ENCODE measurements around the gene FLYWCH2. TPM values are rescaled to one million over a fixed set of nuclear protein-coding genes. Genes with fewer than 3 reads are reported as not detected.
"Not testable (repeated sequence)": the region's sequence is repeated elsewhere in the genome, so short reads cannot be mapped to it uniquely, and the experiment has no call there.

The FLYWCH2 gene
- total and polyA plus RNA-seq, 9 of the 15 experiments (the other 6 are each of a cell fraction or from before 2014, with no cell fraction given): 0.70 to 55.5 (median 7.6) TPM

- TF ChIP-seq, protein P1, sequence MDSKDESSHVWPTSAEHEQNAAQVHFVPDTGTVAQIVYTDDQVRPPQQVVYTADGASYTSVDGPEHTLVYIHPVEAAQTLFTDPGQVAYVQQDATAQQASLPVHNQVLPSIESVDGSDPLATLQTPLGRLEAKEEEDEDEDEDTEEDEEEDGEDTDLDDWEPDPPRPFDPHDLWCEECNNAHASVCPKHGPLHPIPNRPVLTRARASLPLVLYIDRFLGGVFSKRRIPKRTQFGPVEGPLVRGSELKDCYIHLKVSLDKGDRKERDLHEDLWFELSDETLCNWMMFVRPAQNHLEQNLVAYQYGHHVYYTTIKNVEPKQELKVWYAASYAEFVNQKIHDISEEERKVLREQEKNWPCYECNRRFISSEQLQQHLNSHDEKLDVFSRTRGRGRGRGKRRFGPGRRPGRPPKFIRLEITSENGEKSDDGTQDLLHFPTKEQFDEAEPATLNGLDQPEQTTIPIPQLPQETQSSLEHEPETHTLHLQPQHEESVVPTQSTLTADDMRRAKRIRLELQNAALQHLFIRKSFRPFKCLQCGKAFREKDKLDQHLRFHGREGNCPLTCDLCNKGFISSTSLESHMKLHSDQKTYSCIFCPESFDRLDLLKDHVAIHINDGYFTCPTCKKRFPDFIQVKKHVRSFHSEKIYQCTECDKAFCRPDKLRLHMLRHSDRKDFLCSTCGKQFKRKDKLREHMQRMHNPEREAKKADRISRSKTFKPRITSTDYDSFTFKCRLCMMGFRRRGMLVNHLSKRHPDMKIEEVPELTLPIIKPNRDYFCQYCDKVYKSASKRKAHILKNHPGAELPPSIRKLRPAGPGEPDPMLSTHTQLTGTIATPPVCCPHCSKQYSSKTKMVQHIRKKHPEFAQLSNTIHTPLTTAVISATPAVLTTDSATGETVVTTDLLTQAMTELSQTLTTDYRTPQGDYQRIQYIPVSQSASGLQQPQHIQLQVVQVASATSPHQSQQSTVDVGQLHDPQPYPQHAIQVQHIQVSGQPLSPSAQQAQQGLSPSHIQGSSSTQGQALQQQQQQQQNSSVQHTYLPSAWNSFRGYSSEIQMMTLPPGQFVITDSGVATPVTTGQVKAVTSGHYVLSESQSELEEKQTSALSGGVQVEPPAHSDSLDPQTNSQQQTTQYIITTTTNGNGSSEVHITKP (IDR thresholded peaks at IDR 0.05; ENCODE audit: partially characterized antibody): peak; percentile 20
- TF ChIP-seq AFF1 (IDR thresholded peaks at IDR 0.05; ENCODE audit: low read depth in 1 of 2, partially characterized antibody in 2 of 2): peak in 1 of 2 experiments; percentile 49
- TF ChIP-seq ARID1B (IDR thresholded peaks at IDR 0.05): 0 out of 2 replicates have a peak, but pooled peaks have one; percentile 11
- peak; percentile 28; the same call in 1 of the 2 replicates for TF ChIP-seq MTA3 (IDR thresholded peaks at IDR 0.05; ENCODE audit: borderline replicate concordance)
- TF ChIP-seq, protein P2, sequence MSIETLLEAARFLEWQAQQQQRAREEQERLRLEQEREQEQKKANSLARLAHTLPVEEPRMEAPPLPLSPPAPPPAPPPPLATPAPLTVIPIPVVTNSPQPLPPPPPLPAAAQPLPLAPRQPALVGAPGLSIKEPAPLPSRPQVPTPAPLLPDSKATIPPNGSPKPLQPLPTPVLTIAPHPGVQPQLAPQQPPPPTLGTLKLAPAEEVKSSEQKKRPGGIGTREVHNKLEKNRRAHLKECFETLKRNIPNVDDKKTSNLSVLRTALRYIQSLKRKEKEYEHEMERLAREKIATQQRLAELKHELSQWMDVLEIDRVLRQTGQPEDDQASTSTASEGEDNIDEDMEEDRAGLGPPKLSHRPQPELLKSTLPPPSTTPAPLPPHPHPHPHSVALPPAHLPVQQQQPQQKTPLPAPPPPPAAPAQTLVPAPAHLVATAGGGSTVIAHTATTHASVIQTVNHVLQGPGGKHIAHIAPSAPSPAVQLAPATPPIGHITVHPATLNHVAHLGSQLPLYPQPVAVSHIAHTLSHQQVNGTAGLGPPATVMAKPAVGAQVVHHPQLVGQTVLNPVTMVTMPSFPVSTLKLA (conservative IDR thresholded peaks at IDR 0.05): peak in 1 of 2 experiments; percentile 35; a peak in 1 of 4 replicates
- TF ChIP-seq, protein P3, sequence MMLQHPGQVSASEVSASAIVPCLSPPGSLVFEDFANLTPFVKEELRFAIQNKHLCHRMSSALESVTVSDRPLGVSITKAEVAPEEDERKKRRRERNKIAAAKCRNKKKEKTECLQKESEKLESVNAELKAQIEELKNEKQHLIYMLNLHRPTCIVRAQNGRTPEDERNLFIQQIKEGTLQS (IDR thresholded peaks at IDR 0.05): peak; percentile 86
- TF ChIP-seq, protein P3 (CRISPR knock-in tag; conservative IDR thresholded peaks at IDR 0.05): not testable (repeated sequence)
- 0 out of 4 replicates have a peak, but pooled peaks of 1 of the 2 experiments have one; percentile 52 for TF ChIP-seq SRF (CRISPR knock-in tag; IDR thresholded peaks at IDR 0.05)
- peak; percentile 85 for TF ChIP-seq RFX1 (IDR thresholded peaks at IDR 0.05)
- TF ChIP-seq DACH1 (IDR thresholded peaks at IDR 0.05; ENCODE audit: partially characterized antibody): peak; percentile 51
- peak in 1 of 2 experiments; percentile 59; a peak in 2 of 4 replicates for TF ChIP-seq FOXK2 (conservative IDR thresholded peaks at IDR 0.05 in 1 of 2, IDR thresholded peaks at IDR 0.05 in 1 of 2; ENCODE audit: low read depth in 2 of 2)
- TF ChIP-seq SMAD4 (CRISPR knock-in tag; conservative IDR thresholded peaks at IDR 0.05): peak; percentile 71
- peak; percentile 60 for TF ChIP-seq JUND (IDR thresholded peaks at IDR 0.05; ENCODE audit: borderline replicate concordance, low read depth, low read length)
- peak; percentile 57; the same call in 1 of the 3 replicates for TF ChIP-seq JUND (tag; IDR thresholded peaks at IDR 0.05; ENCODE audit: borderline replicate concordance, low read depth, low read length)
Observed at GRCh38 chr16:2907084-2907753, 24.2 kb downstream of the FLYWCH2 start (continued).
